GM12891 (cell line): Measurements from ENCODE around the gene ZMIZ1.

Source experiments
- PAX5 ChIP-seq: IDR thresholded peaks from 2 replicates; pipeline ENCODE4 v1.6.1; 2011; ENCODE audit warnings: low read length, moderate library complexity, mild to moderate bottlenecking; ENCODE audit not compliant: insufficient read depth, severe bottlenecking
- POLR2A ChIP-seq: IDR thresholded peaks from 2 replicates; pipeline ENCODE4 v1.6.1; 2011; ENCODE audit warnings: low read depth, low read length, control low read depth
- POLR2AphosphoS5 ChIP-seq: IDR thresholded peaks from 2 replicates; pipeline ENCODE4 v1.6.1; 2011; ENCODE audit warnings: low read depth, low read length, control low read depth
- SPI1 ChIP-seq: IDR thresholded peaks from 2 replicates; pipeline ENCODE4 v1.6.1; 2011; ENCODE audit warnings: low read depth, low read length, control low read depth
- TAF1 ChIP-seq: IDR thresholded peaks from 2 replicates; pipeline ENCODE4 v1.6.1; 2011; ENCODE audit warnings: low read depth, low read length, control low read depth

GRCh38 chr10:79126351-79127080 is 57.8 kb downstream of the ZMIZ1 start:
- no peak for TF ChIP-seq PAX5
- no peak for TF ChIP-seq POLR2AphosphoS5
- no peak for TF ChIP-seq POLR2A
- no peak for TF ChIP-seq TAF1
- TF ChIP-seq SPI1 = no peak
